GM23248 (cell line): ENCODE data around the gene QDPR. TPM values are rescaled to one million over a fixed set of nuclear protein-coding genes. Genes with fewer than 3 reads are reported as not detected.

Experiments used
- DNase-seq: peaks from one replicate; pipeline ENCODE4 v3.0.0-alpha.2; 2015
- H2AFZ ChIP-seq: fragments of 200-600 bp; sonication (generic); 2 replicates; pipeline ENCODE4 v1.6.1; 2016; ENCODE audit warnings: antibody characterized with exemption
- H3F3A ChIP-seq: fragments of 200-600 bp; sonication (generic); 2 replicates; pipeline ENCODE4 v1.6.1; 2016; ENCODE audit warnings: mild to moderate bottlenecking, antibody characterized with exemption, mixed run types; ENCODE audit not compliant: insufficient read depth
- H3K27ac ChIP-seq: fragments of 200-600 bp; sonication (generic); 2 replicates; pipeline ENCODE4 v1.5.1; 2016; ENCODE audit warnings: mild to moderate bottlenecking
- H3K27me3 ChIP-seq: fragments of 200-600 bp; sonication (generic); replicated peaks from 2 replicates; pipeline ENCODE4 v1.6.1; 2016; ENCODE audit warnings: mild to moderate bottlenecking; ENCODE audit not compliant: insufficient read depth
- H3K36me3 ChIP-seq: fragments of 200-600 bp; sonication (generic); 2 replicates; pipeline ENCODE4 v1.6.1; 2016; ENCODE audit warnings: low read depth, mild to moderate bottlenecking
- H3K4me1 ChIP-seq: fragments of 200-600 bp; sonication (generic); 2 replicates; pipeline ENCODE4 v1.6.1; 2016; ENCODE audit warnings: mild to moderate bottlenecking; ENCODE audit not compliant: insufficient read depth
- H3K4me2 ChIP-seq: fragments of 200-600 bp; sonication (generic); one replicate; pipeline ENCODE4 v1.6.1; 2016; ENCODE audit warnings: mild to moderate bottlenecking; ENCODE audit not compliant: unreplicated experiment
- H3K4me3 ChIP-seq: fragments of 200-600 bp; sonication (generic); 2 replicates; pipeline ENCODE4 v1.5.1; 2016; ENCODE audit warnings: mild to moderate bottlenecking
- H3K79me2 ChIP-seq: fragments of 200-600 bp; sonication (generic); 2 replicates; pipeline ENCODE4 v1.6.1; 2016; ENCODE audit warnings: mild to moderate bottlenecking; ENCODE audit not compliant: insufficient read depth
- H3K9ac ChIP-seq: fragments of 200-600 bp; sonication (generic); 2 replicates; pipeline ENCODE4 v1.6.1; 2016; ENCODE audit warnings: mild to moderate bottlenecking
- H3K9me2 ChIP-seq: fragments of 200-600 bp; sonication (generic); 2 replicates; pipeline ENCODE4 v1.6.1; 2016; ENCODE audit warnings: mixed run types, mild to moderate bottlenecking, moderate library complexity; ENCODE audit not compliant: insufficient read depth
- H3K9me3 ChIP-seq: fragments of 200-600 bp; sonication (generic); one replicate; pipeline ENCODE4 v1.6.1; 2017; ENCODE audit warnings: low read depth
- H4K20me1 ChIP-seq: fragments of 200-600 bp; sonication (generic); 2 replicates; pipeline ENCODE4 v1.6.0; 2016; ENCODE audit not compliant: insufficient read depth
- EZH2 ChIP-seq: fragments of 200-600 bp; sonication (generic); IDR thresholded peaks from 2 replicates; pipeline ENCODE4 v1.6.1; 2018; ENCODE audit warnings: antibody characterized with exemption, mild to moderate bottlenecking; ENCODE audit not compliant: insufficient read depth, poor library complexity, severe bottlenecking
- EZH2phosphoT487 ChIP-seq: fragments of 200-600 bp; sonication (generic); IDR thresholded peaks from 2 replicates; pipeline ENCODE4 v1.6.1; 2018; ENCODE audit warnings: antibody characterized with exemption, moderate library complexity, mild to moderate bottlenecking, low read depth; ENCODE audit not compliant: insufficient read depth
- WGBS, 2 experiments: methylation state at CpG; one replicate each; pipeline ENCODE4 v1.1.6; 2015 to 2017; ENCODE audit warnings: low lambda C conversion rate in 2 of 2, low coverage in 1 of 2; ENCODE audit errors: missing lambda C conversion rate in 2 of 2; 5-methylcytosine and 5-hydroxymethylcytosine counted together
- in situ Hi-C: fragments of 300-500 bp; cut with MboI; formaldehyde crosslinking; loops from 2 replicates; pipeline ENCODE4 v1.15.0; 2020
- polyA plus RNA-seq: library from polyadenylated mRNA; unstranded; fragments of >200 nt; fragmentation: Nextera tagmentation; extraction: Ambion mirVana; gene quantifications from 2 replicates; pipeline ENCODE4 v1.2.1, GENCODE V29; 2016
- total RNA-seq: library from RNA; depleted of rRNA; stranded (reverse); fragments of >200 nt; shearing (Covaris generic); gene quantifications from 2 replicates; pipeline ENCODE4 v1.2.3, GENCODE V29; 2014; rRNA removed

QDPR gene
- 13.9 and 20.4 TPM in 2 replicates for total RNA-seq
- polyA plus RNA-seq, result 40.4 and 40.5 TPM in 2 replicates

GRCh38 chr4:17511950-17512795 lies at the start of gene QDPR:
TSS of gene QDPR (minus strand) at chr4:17512090. CDS start at chr4:17512054, 36 bp downstream.
- Histone ChIP-seq H3K4me3 (peak within 1 kb of the TSS; percentile 91), H3K27ac (peak within 1 kb of the TSS; percentile 46), H3K9ac (peak within 1 kb of the TSS; percentile 84), H3K9me2 (no peaks in the 10 kb centered on the region), H3K36me3 (no peaks in the 10 kb centered on the region), H3K27me3 (peaks cover 23% of the 10 kb centered on the region), H3F3A (no peaks in the 10 kb centered on the region), H4K20me1 (no peaks in the 10 kb centered on the region), H3K9me3 (no peaks in the 10 kb centered on the region), H3K79me2 (peaks cover 23% of the 10 kb centered on the region), H3K4me1 (no peaks in the 10 kb centered on the region), H2AFZ (peak within 1 kb of the TSS; percentile 89), H3K4me2 (peak within 1 kb of the TSS; percentile 94)
- WGBS, 2 experiments, result 1 to 2% methylated on average over 28 to 60 of the region's 65 CpGs
- in situ Hi-C loops, result no loop called here
- no peak for TF ChIP-seq EZH2
- no peak for TF ChIP-seq EZH2phosphoT487
- peak; percentile 87 for DNase-seq

GRCh38 chr4:17561195-17561909 lies 49.5 kb upstream of the QDPR start:
- H3K9me3 ChIP-seq, result no peaks in the 10 kb centered on the region
- peak overlapping the region; percentile 40 for H3K27ac ChIP-seq
- peak; percentile 97 for DNase-seq
- peak overlapping the region; percentile 21 for H3K4me2 ChIP-seq
- H3F3A ChIP-seq, result no peaks in the 10 kb centered on the region; the same call in none of the 2 replicates
- H3K4me1 ChIP-seq, result peaks cover 9% of the 10 kb centered on the region
- no peaks in the 10 kb centered on the region for H3K9me2 ChIP-seq
- in situ Hi-C loops, result loop anchor here (25.0 kb wide), 2 partner anchors 251 to 1026 kb away; partner anchors contain the start of genes DCAF16 and NCAPG
- H3K9ac ChIP-seq, result no peak overlapping the region
- H3K36me3 ChIP-seq, result no peaks in the 10 kb centered on the region
- no peak for TF ChIP-seq EZH2phosphoT487
- TF ChIP-seq EZH2, result no peak
- H4K20me1 ChIP-seq, result no peaks in the 10 kb centered on the region
- no peak overlapping the region for H3K4me3 ChIP-seq
- WGBS, 2 experiments, result 47 to 49% methylated on average over 8 of the region's 8 CpGs
- H3K27me3 ChIP-seq, result no peaks in the 10 kb centered on the region
- no peak overlapping the region for H2AFZ ChIP-seq
- no peaks in the 10 kb centered on the region for H3K79me2 ChIP-seq

GRCh38 chr4:17560065-17560673 lies 48.3 kb upstream of the QDPR start:
- in situ Hi-C loops, result loop anchor here (25.0 kb wide), 2 partner anchors 252 to 1027 kb away; partner anchors contain the start of genes DCAF16 and NCAPG
- no peaks in the 10 kb centered on the region for H3K9me2 ChIP-seq
- no peaks in the 10 kb centered on the region for H4K20me1 ChIP-seq
- H3K36me3 ChIP-seq, result no peaks in the 10 kb centered on the region
- H3K27ac ChIP-seq, result no peak overlapping the region
- TF ChIP-seq EZH2phosphoT487 (no peak), EZH2 (no peak)
- no peak for DNase-seq
- H3K9me3 ChIP-seq, result no peaks in the 10 kb centered on the region
- H3K4me2 ChIP-seq, result no peak overlapping the region
- no peak overlapping the region for H3K4me3 ChIP-seq
- 82 to 88% methylated on average over 6 of the region's 6 CpGs for WGBS, 2 experiments
- H3K4me1 ChIP-seq, result peaks cover 9% of the 10 kb centered on the region
- no peak overlapping the region for H2AFZ ChIP-seq
- no peaks in the 10 kb centered on the region for H3K79me2 ChIP-seq
- H3K9ac ChIP-seq, result no peak overlapping the region
- no peaks in the 10 kb centered on the region; the same call in none of the 2 replicates for H3F3A ChIP-seq
- H3K27me3 ChIP-seq, result no peaks in the 10 kb centered on the region

- DNase-seq, result no peak
- Histone ChIP-seq H3K4me1 (peaks cover 9% of the 10 kb centered on the region), H3K27me3 (no peaks in the 10 kb centered on the region), H3K4me3 (no peak overlapping the region), H3K9ac (no peak overlapping the region), H3K79me2 (no peaks in the 10 kb centered on the region), H3K9me2 (no peaks in the 10 kb centered on the region), H4K20me1 (no peaks in the 10 kb centered on the region), H3K27ac (no peak overlapping the region), H3K4me2 (no peak overlapping the region), H2AFZ (no peak overlapping the region), H3F3A (no peaks in the 10 kb centered on the region; the same call in none of the 2 replicates), H3K36me3 (no peaks in the 10 kb centered on the region), H3K9me3 (no peaks in the 10 kb centered on the region)
- in situ Hi-C loops, result loop anchor here (25.0 kb wide), 2 partner anchors 253 to 1028 kb away; partner anchors contain the start of genes DCAF16 and NCAPG
- 94 to 95% methylated on average over 3 of the region's 3 CpGs for WGBS, 2 experiments
- TF ChIP-seq EZH2phosphoT487 (no peak), EZH2 (no peak)
Measured at GRCh38 chr4:17559709-17560048, 47.8 kb upstream of the QDPR start.
